ENCODE measurements around the gene MCM10.

DNA sequence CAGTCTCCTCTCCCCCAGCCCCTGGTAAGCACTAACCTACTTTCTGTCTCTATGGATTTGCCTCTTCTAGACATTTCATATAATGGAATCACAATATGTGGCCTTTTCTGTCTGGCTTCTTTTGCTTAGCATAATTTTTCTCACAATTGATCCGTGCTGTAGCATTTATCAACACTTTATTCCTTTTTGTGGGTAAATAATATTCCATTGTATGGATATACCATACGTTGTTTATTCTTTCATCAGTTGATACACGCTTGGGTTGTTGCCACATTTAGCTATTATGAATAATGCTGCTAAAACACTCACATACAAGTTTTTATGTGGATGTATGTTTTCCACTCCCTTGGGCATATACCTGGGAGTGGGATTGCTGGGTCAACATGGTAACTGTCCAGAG is 25.8 kb downstream of the MCM10 start:
- TF ChIP-seq, protein P1, sequence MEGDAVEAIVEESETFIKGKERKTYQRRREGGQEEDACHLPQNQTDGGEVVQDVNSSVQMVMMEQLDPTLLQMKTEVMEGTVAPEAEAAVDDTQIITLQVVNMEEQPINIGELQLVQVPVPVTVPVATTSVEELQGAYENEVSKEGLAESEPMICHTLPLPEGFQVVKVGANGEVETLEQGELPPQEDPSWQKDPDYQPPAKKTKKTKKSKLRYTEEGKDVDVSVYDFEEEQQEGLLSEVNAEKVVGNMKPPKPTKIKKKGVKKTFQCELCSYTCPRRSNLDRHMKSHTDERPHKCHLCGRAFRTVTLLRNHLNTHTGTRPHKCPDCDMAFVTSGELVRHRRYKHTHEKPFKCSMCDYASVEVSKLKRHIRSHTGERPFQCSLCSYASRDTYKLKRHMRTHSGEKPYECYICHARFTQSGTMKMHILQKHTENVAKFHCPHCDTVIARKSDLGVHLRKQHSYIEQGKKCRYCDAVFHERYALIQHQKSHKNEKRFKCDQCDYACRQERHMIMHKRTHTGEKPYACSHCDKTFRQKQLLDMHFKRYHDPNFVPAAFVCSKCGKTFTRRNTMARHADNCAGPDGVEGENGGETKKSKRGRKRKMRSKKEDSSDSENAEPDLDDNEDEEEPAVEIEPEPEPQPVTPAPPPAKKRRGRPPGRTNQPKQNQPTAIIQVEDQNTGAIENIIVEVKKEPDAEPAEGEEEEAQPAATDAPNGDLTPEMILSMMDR (IDR thresholded peaks at IDR 0.05; ENCODE audit: poor library complexity, severe bottlenecking) = no peak
- no peak for TF ChIP-seq TAF1 (IDR thresholded peaks at IDR 0.05; ENCODE audit: low read depth)
- TF ChIP-seq, protein P2, sequence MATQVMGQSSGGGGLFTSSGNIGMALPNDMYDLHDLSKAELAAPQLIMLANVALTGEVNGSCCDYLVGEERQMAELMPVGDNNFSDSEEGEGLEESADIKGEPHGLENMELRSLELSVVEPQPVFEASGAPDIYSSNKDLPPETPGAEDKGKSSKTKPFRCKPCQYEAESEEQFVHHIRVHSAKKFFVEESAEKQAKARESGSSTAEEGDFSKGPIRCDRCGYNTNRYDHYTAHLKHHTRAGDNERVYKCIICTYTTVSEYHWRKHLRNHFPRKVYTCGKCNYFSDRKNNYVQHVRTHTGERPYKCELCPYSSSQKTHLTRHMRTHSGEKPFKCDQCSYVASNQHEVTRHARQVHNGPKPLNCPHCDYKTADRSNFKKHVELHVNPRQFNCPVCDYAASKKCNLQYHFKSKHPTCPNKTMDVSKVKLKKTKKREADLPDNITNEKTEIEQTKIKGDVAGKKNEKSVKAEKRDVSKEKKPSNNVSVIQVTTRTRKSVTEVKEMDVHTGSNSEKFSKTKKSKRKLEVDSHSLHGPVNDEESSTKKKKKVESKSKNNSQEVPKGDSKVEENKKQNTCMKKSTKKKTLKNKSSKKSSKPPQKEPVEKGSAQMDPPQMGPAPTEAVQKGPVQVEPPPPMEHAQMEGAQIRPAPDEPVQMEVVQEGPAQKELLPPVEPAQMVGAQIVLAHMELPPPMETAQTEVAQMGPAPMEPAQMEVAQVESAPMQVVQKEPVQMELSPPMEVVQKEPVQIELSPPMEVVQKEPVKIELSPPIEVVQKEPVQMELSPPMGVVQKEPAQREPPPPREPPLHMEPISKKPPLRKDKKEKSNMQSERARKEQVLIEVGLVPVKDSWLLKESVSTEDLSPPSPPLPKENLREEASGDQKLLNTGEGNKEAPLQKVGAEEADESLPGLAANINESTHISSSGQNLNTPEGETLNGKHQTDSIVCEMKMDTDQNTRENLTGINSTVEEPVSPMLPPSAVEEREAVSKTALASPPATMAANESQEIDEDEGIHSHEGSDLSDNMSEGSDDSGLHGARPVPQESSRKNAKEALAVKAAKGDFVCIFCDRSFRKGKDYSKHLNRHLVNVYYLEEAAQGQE (IDR thresholded peaks at IDR 0.05; ENCODE audit: borderline replicate concordance) = no peak
- no peak for TF ChIP-seq EP300 (conservative IDR thresholded peaks at IDR 0.05; ENCODE audit: poor library complexity, severe bottlenecking)
- no peak for TF ChIP-seq EZH2 (IDR thresholded peaks at IDR 0.05; ENCODE audit: borderline replicate concordance, insufficient read depth, low read length, poor library complexity, severe bottlenecking)
- no peak for TF ChIP-seq SMC3 (conservative IDR thresholded peaks at IDR 0.05; ENCODE audit: poor library complexity)
- TF ChIP-seq MXI1 (conservative IDR thresholded peaks at IDR 0.05; ENCODE audit: poor library complexity, severe bottlenecking) = no peak
- no peak for TF ChIP-seq RAD21 (conservative IDR thresholded peaks at IDR 0.05)

Measured in neural cell (in vitro differentiated cells).